Hippocampal formation (tissue), 2 donors: ENCODE results near the gene IFNL3.
"Not testable (repeated sequence)": the region's sequence is repeated elsewhere in the genome, so short reads cannot be mapped to it uniquely, and the experiment has no call there.

Experiments
- DNase-seq, 2 donors: peaks; one replicate each; lab custom pipeline; 2025; lab: John Stamatoyannopoulos, UW

Gene IFNL3

DNA sequence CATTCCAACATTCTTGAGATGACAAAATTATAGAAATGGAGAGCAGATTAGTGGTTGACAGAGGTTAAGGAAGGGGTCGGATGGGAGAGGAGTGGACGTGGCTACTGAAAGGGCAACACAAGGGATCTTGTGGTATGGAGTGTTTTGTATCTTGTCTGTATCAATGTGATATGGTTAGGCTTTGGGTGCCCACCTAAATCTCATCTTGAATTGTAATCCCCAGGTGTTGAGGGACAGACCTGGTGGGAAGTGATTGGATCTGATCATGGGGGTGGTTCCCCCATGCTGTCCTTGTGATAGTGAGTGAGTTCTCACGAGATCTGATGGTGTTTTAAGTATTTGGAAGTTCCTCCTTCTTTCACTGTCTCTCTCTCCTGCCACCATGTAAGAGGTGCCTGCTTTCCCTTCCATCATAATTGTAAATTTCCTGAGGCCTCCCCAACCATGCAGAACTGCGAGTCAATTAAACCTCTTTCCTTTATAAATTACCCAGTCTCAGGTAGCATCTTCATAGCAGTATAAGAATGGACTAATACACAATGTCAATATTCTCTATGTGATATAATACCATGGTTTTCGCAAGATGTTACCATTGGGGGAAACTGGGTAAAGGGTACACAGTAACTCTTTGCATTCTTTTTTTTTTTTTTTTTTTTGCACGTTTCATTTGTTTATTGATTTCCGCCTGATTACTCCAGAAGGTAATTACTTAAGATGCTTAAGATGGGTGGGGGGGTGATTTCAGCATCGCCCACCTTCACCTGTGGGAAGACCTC lies 8.8 kb upstream of the IFNL3 start:
- DNase-seq: no peak

DNA sequence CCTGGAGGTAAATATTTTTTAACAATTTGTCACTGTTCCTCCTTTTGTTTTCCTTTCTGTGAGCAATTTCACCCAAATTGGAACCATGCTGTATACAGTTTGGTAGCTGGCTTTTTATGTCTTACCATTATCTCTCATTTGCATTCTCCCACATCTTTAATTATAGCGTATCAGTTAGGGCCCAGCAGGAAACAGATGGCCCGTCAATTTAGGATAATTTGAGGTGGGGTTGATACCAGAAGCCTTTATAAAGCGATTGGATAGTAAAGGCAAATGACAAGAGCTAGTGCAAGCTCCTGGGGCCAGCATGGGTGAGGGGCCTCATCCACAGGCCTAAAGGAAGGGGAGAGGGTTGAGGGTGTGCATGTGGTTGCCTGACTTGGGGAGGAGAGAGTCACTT lies 7.7 kb upstream of the IFNL3 start:
- DNase-seq: no peak

GRCh38 chr19:39251846-39252245 lies 7.0 kb upstream of the IFNL3 start:
- no peak for DNase-seq

- DNase-seq: no peak
Observed at GRCh38 chr19:39251081-39251480, 6.3 kb upstream of the IFNL3 start.

DNA sequence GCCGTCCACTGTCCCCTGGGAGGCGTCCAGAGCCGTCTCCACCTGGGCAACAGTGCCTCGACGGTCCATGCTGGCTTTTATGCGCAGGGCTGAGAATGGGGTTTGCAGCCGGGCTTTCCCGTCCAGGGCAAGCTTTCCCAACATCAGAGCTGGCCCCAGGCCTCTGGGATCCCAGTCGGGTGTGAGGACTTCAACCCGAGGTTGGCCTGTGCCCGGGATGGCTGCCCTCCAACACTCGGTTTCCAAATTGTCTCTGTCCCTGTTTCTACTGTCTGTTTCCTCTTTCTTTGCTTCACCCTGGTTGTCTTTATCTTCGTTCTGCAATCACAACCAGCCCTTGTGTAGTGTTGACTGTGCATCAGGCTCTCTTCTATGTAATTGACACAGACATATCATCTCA lies 4.0 kb upstream of the IFNL3 start, which contains the start of gene IFNL4:
Gene IFNL4, minus strand, starts transcription at position 51 of the 400 bp plus-strand sequence.
- no peak for DNase-seq

GRCh38 chr19:39247701-39248664 lies 3.2 kb upstream of the IFNL3 start:
- no peak for DNase-seq

DNA sequence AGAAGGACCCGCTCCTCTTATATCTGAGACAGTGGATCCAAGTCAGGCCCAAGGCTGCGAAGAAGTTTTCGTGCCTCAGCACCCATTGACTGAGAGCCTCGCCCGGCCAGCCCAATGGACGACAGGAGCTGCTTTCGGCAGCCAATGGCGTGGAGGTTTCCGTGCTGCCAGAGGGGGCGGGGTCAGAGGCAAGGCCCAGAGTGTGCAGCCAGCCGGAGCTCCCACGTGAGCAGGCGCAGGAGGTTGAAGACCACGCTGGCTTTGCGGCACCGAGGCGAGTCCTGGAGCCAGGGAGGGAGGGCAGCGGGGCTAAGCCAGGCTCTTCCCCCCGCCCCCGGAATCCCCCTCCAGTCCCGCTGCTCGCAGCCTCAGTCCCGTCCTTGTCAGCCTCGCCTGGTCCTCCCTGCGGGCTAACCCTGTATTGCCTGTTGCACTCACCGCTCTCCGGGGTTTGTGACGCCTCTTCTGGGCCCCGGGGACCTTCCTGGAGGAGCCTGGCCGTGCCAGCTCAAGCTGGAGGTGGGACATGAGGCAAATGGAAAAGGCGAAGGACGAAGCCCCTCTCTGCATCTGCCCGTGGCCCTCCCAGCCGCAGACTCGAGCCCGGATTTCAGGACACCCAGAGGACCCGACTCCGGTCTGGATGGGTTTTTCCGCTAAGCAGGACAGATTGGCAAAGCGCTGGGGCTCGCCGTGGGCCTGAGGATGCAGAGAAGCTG lies 2.3 kb upstream of the IFNL3 start:
- DNase-seq: peak in 1 of 2 donors; percentile 9

- not testable (repeated sequence) for DNase-seq
Observed at GRCh38 chr19:39245166-39245565, 360 bp upstream of the IFNL3 start.

- not testable (repeated sequence) for DNase-seq
Observed at GRCh38 chr19:39243741-39244140, 1.1 kb downstream of the IFNL3 start.

GRCh38 chr19:39240421-39240820 lies 4.4 kb downstream of the IFNL3 start:
- no peak for DNase-seq

- no peak for DNase-seq
Observed at GRCh38 chr19:39238944-39239343, 5.9 kb downstream of the IFNL3 start.

GRCh38 chr19:39238209-39238608 lies 6.6 kb downstream of the IFNL3 start:
- DNase-seq: no peak

GRCh38 chr19:39237200-39238184 lies 7.3 kb downstream of the IFNL3 start:
- DNase-seq: no peak

DNA sequence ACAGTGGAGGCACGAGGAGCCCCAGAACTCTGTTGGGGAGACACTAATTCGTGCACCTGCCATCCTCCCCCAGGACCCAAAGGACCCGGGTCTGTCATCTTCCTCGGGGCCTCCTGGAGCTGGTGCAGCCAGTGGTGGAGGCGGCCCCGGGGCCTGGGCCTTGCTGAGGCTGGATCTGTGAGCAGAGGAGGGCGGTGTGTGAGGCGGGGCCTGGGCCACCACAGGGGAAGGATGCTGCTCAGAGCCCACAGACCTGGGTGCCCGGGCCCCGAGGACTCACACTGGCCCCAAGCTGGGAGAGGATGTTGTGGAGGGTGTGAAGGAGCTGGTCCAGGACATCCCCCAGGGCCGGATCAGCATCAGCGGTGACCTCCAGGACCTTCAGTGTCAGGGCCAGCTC lies 8.3 kb downstream of the IFNL3 start:
- DNase-seq: no peak

GRCh38 chr19:39232708-39233107 lies 12.1 kb downstream of the IFNL3 start:
- no peak for DNase-seq

DNA sequence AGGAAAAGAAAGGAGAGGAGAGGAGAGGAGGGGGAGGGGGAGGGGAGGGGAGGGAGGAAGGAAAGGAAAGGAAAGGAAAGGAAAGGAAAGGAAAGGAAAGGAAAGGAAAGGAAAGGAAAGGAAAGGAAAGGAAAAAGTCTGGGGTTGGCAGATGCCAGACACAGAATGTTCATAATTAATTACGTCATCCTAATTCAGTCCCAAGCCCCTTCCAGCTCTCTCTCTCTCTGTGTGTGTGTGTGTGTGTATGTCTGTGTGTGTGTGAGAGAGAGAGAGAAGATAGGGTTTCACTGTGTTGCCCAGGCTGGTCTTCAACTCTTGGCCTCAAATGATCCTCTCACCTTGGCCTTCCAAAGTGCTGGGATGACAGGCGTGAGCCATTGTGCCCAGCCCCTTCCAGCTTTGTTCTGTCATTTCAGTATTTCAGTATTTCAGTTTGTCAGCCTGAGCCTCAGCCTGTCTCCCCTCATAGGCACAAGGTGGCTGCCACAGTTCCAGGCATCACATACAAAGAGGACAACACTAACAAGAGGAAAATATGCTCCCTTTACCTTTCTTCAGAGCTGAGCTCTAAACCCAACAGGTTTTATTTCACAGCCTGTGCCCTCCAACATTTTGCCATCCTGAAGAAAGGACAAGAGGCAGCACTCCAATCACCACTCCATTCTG lies 14.6 kb downstream of the IFNL3 start:
- no peak for DNase-seq

GRCh38 chr19:39224910-39225309 lies 19.9 kb downstream of the IFNL3 start:
- DNase-seq: no peak

DNA sequence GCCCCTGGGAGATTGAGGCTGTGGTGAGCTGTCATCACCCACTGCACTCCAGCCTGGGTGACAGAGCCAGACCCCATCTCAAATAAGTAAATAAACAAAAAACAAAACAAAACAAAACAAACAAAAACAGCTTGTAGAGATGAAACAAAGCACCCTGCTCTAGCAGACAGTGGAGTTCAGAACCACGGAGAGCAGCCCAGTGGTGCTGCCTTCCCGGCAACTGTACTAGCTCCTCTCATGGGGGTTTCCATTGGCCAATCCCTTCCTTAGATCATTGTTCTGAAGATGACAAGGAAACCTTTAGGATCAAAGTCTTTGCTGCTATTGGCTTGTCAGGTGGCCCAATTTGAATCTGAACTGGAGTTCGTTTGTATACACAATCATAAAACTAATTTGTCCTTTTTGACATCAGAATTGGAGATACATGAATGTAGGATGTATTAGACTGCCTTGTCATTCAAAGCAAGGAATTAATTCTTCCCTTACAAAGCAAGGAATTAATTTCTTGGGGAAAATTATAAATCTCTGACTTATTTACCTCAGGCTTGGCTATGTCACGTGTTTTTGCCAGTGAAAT lies 21.0 kb downstream of the IFNL3 start:
- no peak for DNase-seq

DNA sequence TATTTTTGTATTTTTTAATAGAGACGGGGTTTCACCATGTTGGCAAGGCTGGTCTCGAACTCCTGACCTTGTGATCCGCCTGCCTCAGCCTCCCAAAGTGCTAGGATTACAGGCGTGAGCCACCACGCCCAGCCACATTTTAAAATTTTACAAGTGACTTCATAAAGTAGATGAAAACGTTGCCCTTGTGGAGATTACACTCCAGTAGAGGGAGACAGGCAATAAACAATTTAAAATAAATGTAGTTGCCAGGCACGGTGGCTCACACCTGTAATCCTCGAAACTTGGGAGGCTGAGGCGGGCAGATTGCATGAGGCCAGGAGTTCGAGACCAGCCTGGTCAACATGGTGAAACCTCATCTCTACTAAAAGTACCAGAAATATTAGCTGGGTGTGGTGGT lies 25.7 kb downstream of the IFNL3 start:
- not testable (repeated sequence) for DNase-seq
